Measurements from ENCODE around the gene SLC27A5. TPM values are rescaled to one million over a fixed set of nuclear protein-coding genes. Genes with fewer than 3 reads are reported as not detected.
A peak's percentile ranks its signal among the peaks of the same experiment; 100 is the strongest.

Gene SLC27A5
- total and polyA plus RNA-seq, 9 of the 15 experiments (the other 6 are each of a cell fraction or from before 2014, with no cell fraction given), result 42.2 to 318 (median 64.7) TPM

- Histone ChIP-seq H3K36me3 (ENCODE audit: control insufficient read depth, insufficient read depth, low read length) (peaks cover 37% of the 10 kb centered on the region; the same call in 2 of the 3 replicates), H4K20me1 (replicated peaks; ENCODE audit: control insufficient read depth, insufficient read depth, low read length) (0 out of 2 replicates have a peak, but pooled peaks cover 9% of the 10 kb centered on the region), H3K4me2 (ENCODE audit: insufficient read depth, low read length) (peak within 1 kb of the TSS; percentile 90), H3K4me3 (peak within 1 kb of the TSS; percentile 59), H2AFZ (ENCODE audit: low read depth, low read length) (peak within 1 kb of the TSS; percentile 99), H3K79me2 (ENCODE audit: control insufficient read depth, insufficient read depth, low read length) (no peaks in the 10 kb centered on the region), H3K9me3 (replicated peaks; ENCODE audit: control insufficient read depth, insufficient read depth, low read depth, low read length) (no peaks in the 10 kb centered on the region), H3K9ac (ENCODE audit: insufficient read depth in 1 of 2, low read depth in 2 of 2, low read length in 2 of 2) (peak within 1 kb of the TSS; percentile 75 to 90), H3K4me1 (replicated peaks in 1 of 2; ENCODE audit: control insufficient read depth in 2 of 2, insufficient read depth in 2 of 2, low read length in 2 of 2) (peaks cover 26 to 52% of the 10 kb centered on the region in 2 experiments), H3K27me3 (ENCODE audit: control insufficient read depth in 2 of 2, insufficient read depth in 2 of 2, low read length in 2 of 2) (no peaks in the 10 kb centered on the region), H3K27ac (ENCODE audit: extremely low read depth, low read depth, low read length) (peak within 1 kb of the TSS; percentile 92), H3K9me1 (ENCODE audit: control insufficient read depth, insufficient read depth, low read length) (no peaks in the 10 kb centered on the region)
- no TSS peak for BruUV-seq (replicated peaks)
- ChIA-PET CTCF (ENCODE audit: low intra/inter-chr PET ratio) (no interaction called here), POLR2A (interaction anchor here (0.5 to 2.1 kb wide), 10 partner anchors 10 to 108 kb away, joined by 3 to 6 read pairs (median 4); partner anchors contain the start of genes CHMP2A and ZNF584)
- ATAC-seq (peak; percentile 91), FAIRE-seq (peak; percentile 95), DNase-seq (ENCODE audit: extremely low read depth in 1 of 4, low spot score in 3 of 4) (peak; percentile 91 to 99 (median 94))
- under 1% methylated on average over 55 of the region's 64 CpGs for WGBS (ENCODE audit: insufficient coverage, low coverage, missing lambda C conversion rate)
- in situ Hi-C loops (cut with MboI) (no loop called here), intact Hi-C loops (cut with micrococcal nuclease) (loop anchor here (1.0 to 5.0 kb wide), 3 partner anchors 43 to 294 kb away; partner anchors contain the start of genes ZBTB45, ZNF274 and ZSCAN22)
- TF ChIP-seq SIRT6 (IDR thresholded peaks at IDR 0.05; ENCODE audit: low read depth, low read length) (no peak), POLR3A (IDR thresholded peaks at IDR 0.05; ENCODE audit: borderline replicate concordance, extremely low read depth, insufficient read depth, insufficient read length) (no peak), STAG1 (CRISPR knock-in tag; IDR thresholded peaks at IDR 0.05; ENCODE audit: borderline replicate concordance) (no peak), ATF7 (IDR thresholded peaks at IDR 0.05) (peak; percentile 89), RBM17 (IDR thresholded peaks at IDR 0.05; ENCODE audit: borderline replicate concordance, low read depth, low read length) (no peak), RCOR1 (IDR thresholded peaks at IDR 0.05; ENCODE audit: borderline replicate concordance in 1 of 2, low read depth in 2 of 2, low read length in 2 of 2) (no peak), FOSL1 (tag; conservative IDR thresholded peaks at IDR 0.05) (no peak; the same call in 1 of the 2 replicates), NFYB (IDR thresholded peaks at IDR 0.05; ENCODE audit: extremely low read depth, insufficient read length) (peak; percentile 31), FOXO4 (CRISPR knock-in tag; IDR thresholded peaks at IDR 0.05) (no peak; the same call in 1 of the 2 replicates), ZKSCAN8 (CRISPR knock-in tag; IDR thresholded peaks at IDR 0.05) (no peak; the same call in 1 of the 2 replicates), MAFG (tag; conservative IDR thresholded peaks at IDR 0.05) (no peak), GTF2F1 (IDR thresholded peaks at IDR 0.05; ENCODE audit: low read depth, low read length) (no peak), SIN3A (IDR thresholded peaks at IDR 0.05; ENCODE audit: borderline replicate concordance in 2 of 2, control insufficient read depth in 1 of 2, low read depth in 2 of 2, low read length in 2 of 2) (peak; percentile 87 to 90), CBX3 (IDR thresholded peaks at IDR 0.05; ENCODE audit: borderline replicate concordance in 1 of 2, low read length in 2 of 2) (no peak), MCM5 (IDR thresholded peaks at IDR 0.05; ENCODE audit: low read depth) (no peak), MTA3 (IDR thresholded peaks at IDR 0.05; ENCODE audit: borderline replicate concordance) (peak; percentile 69), ZBTB7A (IDR thresholded peaks at IDR 0.05; ENCODE audit: borderline replicate concordance, control insufficient read depth, low read depth, low read length) (peak; percentile 96), ZNF431 (CRISPR knock-in tag; IDR thresholded peaks at IDR 0.05) (0 out of 2 replicates have a peak, but pooled peaks have one; percentile 46)
Observed at GRCh38 chr19:58475714-58476497, 35.9 kb downstream of the SLC27A5 start, which contains the start of gene ZNF446. TSS of gene ZNF446 (plus strand) at chr19:58476352. CDS start at chr19:58477219, 867 bp downstream.

Measured in K562 (cell line).